ENCODE results near the gene CCDC82.

GRCh38 chr11:96389720-96390487 lies at the start of gene CCDC82, which contains the start of gene JRKL:
- TF ChIP-seq, protein P1, sequence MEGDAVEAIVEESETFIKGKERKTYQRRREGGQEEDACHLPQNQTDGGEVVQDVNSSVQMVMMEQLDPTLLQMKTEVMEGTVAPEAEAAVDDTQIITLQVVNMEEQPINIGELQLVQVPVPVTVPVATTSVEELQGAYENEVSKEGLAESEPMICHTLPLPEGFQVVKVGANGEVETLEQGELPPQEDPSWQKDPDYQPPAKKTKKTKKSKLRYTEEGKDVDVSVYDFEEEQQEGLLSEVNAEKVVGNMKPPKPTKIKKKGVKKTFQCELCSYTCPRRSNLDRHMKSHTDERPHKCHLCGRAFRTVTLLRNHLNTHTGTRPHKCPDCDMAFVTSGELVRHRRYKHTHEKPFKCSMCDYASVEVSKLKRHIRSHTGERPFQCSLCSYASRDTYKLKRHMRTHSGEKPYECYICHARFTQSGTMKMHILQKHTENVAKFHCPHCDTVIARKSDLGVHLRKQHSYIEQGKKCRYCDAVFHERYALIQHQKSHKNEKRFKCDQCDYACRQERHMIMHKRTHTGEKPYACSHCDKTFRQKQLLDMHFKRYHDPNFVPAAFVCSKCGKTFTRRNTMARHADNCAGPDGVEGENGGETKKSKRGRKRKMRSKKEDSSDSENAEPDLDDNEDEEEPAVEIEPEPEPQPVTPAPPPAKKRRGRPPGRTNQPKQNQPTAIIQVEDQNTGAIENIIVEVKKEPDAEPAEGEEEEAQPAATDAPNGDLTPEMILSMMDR (IDR thresholded peaks at IDR 0.05), result no peak
- TF ChIP-seq POLR2A (IDR thresholded peaks at IDR 0.05), result peak; percentile 86 to 87

Measured in uterus (tissue), 2 donors.